Measurements from ENCODE around the gene EPHA4.

Gene EPHA4

GRCh38 chr2:221422516-221423209 lies 149.4 kb downstream of the EPHA4 start:
- FAIRE-seq (no peak), DNase-seq (ENCODE audit: extremely low spot score, insufficient read length, low read depth) (no peak)

- FAIRE-seq, result no peak
These were observed 151.9 kb downstream of the EPHA4 start for GRCh38 chr2:221420245-221420644.

GRCh38 chr2:221415789-221416188 lies 156.3 kb downstream of the EPHA4 start:
- DNase-seq (ENCODE audit: extremely low spot score, insufficient read length, low read depth), result no peak
- no peak for FAIRE-seq

More at GRCh38 chr2:221420245-221420644, 151.9 kb downstream of the EPHA4 start:
- no peak for DNase-seq (ENCODE audit: extremely low spot score, insufficient read length, low read depth)

- DNase-seq (ENCODE audit: extremely low spot score, insufficient read length, low read depth) (no peak), FAIRE-seq (no peak)
These were observed 159.1 kb downstream of the EPHA4 start for GRCh38 chr2:221412978-221413377.

- FAIRE-seq, result no peak
- DNase-seq (ENCODE audit: extremely low spot score, insufficient read length, low read depth), result no peak
These were observed 161.6 kb downstream of the EPHA4 start for GRCh38 chr2:221410487-221410886.

- DNase-seq (ENCODE audit: extremely low spot score, insufficient read length, low read depth) (no peak), FAIRE-seq (no peak)
These were observed 164.3 kb downstream of the EPHA4 start for GRCh38 chr2:221407765-221408164.

- FAIRE-seq, result no peak
- no peak for DNase-seq (ENCODE audit: extremely low spot score, insufficient read length, low read depth)
These were observed 166.6 kb downstream of the EPHA4 start for GRCh38 chr2:221405521-221405920.

DNA sequence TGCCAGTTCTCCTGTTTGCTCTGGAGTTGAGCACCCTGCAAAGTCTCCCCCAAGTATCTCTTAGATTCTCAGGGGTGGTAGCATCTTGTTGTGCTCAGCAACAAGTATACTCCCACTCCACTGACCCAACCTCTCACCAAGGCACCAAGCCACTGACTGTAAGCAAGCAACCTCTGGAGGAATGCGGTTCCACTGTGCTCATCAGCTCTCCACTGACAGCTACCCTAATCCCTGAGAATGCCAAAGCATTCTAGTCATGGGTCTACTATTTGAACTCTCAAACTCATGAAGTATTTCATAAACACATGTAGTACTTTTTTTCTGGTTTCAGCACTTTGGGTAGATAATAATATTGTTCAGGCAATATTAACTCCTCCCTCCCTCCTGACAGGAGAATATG lies 170.0 kb downstream of the EPHA4 start:
- no peak for FAIRE-seq
- no peak for DNase-seq (ENCODE audit: extremely low spot score, insufficient read length, low read depth)

GRCh38 chr2:221400411-221400810 lies 171.7 kb downstream of the EPHA4 start:
- no peak for DNase-seq (ENCODE audit: extremely low spot score, insufficient read length, low read depth)
- FAIRE-seq, result no peak

- no peak for FAIRE-seq
These were observed 172.9 kb downstream of the EPHA4 start for GRCh38 chr2:221399183-221399582.

GRCh38 chr2:221397187-221397586 lies 174.9 kb downstream of the EPHA4 start:
- DNase-seq (ENCODE audit: extremely low spot score, insufficient read length, low read depth) (no peak), FAIRE-seq (no peak)

More at GRCh38 chr2:221399183-221399582, 172.9 kb downstream of the EPHA4 start:
- DNase-seq (ENCODE audit: extremely low spot score, insufficient read length, low read depth), result no peak

DNA sequence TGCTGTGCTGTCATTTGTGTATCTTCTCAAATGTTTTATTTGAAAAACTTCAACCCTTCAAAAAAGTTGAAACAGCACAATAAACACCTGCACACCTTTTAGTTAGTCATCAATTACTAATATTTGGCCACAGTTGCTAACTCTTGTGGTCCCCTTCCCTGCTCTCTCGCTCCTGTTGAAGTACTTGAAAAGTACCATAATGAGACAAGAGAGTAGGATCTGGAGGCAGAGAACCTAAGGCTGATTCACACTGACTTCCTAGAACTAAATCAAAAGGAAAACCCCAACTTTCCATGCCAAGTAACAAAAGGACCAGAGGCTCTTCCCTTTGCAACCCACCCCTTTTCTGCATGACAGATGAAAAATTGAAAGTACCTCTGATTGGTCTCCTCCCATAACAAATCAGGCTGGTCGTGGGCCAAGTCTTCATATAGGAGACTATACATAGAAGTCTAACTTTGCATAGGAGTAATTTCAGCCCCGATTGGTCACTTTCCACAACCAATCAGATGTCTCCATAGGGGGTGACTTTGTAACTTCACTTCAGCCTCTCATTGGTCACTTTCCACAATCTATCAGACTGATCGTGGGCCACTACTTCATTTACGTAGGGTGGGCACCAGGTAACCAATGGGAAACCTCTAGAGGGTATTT lies 179.7 kb downstream of the EPHA4 start:
- no peak for FAIRE-seq
- no peak for DNase-seq (ENCODE audit: extremely low spot score, insufficient read length, low read depth)

- no peak for FAIRE-seq
- DNase-seq (ENCODE audit: extremely low spot score, insufficient read length, low read depth), result no peak
These were observed 181.2 kb downstream of the EPHA4 start for GRCh38 chr2:221390878-221391277.

- DNase-seq (ENCODE audit: extremely low spot score, insufficient read length, low read depth) (no peak), FAIRE-seq (no peak)
These were observed 182.2 kb downstream of the EPHA4 start for GRCh38 chr2:221389904-221390303.

DNA sequence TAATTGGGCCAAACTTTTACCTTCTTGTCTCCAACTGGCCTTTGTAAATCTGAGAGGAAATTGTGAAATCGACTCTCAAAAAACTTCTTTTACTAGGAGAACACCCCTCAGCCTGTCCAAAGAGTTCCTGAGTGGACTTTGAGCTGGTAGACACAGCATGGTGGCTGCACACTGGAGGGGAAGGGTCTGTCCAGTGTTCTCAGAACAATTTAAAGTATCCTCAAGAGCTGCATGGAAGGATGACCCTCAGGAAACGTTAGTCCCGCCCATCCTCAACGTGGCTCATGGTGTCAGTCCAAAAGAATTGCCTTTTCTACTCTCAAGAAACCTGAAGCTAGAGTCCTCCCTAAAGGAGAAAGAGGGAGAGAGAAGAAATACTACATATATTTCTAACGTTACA lies 182.7 kb downstream of the EPHA4 start:
- no peak for DNase-seq (ENCODE audit: extremely low spot score, insufficient read length, low read depth)
- FAIRE-seq, result no peak

DNA sequence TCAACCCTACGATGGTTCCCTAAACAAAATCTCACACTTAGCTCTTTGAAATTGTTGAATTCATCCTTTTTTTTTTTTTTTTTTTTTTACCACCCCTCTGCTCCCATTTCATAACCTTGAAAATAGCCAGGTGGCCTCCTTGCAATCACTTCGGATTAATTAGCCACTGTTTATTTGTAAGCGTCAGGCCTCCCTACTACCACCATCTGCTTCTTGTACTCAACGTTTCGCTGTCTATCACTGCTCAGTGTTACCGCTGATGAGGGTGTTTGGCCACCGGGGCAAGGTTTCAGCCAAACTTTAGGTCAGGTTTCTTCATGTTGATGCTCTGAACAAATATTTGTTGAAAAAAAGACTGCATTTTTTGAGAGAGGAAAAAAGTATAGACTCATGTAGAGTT lies 183.2 kb downstream of the EPHA4 start:
- FAIRE-seq (no peak), DNase-seq (ENCODE audit: extremely low spot score, insufficient read length, low read depth) (no peak)

DNA sequence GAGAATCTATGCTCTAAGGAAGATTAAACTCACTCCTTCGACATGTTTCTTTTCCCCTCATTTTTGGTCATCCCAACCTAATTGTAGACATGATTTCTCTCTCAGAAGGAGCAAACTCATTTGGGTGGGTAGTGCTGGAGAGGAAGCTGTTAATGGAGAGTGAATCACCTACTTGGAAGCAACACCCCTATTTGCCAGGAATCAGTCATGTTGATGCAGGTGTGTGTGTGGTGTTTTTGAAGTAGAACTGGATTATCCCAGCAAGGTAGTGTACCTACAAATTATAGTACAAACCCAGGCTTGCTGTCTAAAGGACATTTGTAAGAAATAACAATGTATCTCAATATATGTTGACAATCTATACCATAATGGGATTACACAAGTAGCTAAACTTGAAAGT lies 186.4 kb downstream of the EPHA4 start:
- no peak for DNase-seq (ENCODE audit: extremely low spot score, insufficient read length, low read depth)
- no peak for FAIRE-seq

- no peak for FAIRE-seq
- DNase-seq (ENCODE audit: extremely low spot score, insufficient read length, low read depth), result no peak
These were observed 190.1 kb downstream of the EPHA4 start for GRCh38 chr2:221381928-221382488.

DNA sequence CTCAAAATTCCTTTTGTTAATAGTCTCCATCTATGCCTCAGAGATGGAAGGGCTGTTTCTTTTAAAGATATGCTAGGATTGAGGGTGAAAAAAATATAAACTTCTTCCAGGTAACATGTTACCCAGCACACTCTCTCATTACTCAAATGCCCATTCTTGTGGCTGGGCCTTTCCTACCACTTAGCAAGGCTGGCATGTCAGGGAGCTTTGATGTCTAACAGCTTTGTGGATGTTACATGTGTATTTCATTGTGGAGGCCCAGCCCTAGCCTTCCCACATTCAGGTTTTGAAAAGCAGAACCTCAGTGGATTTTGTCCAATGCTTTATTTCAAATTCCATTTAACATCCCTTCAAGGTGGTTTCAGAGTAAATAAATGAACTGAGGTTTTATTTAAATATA lies 191.4 kb downstream of the EPHA4 start:
- FAIRE-seq (no peak), DNase-seq (ENCODE audit: extremely low spot score, insufficient read length, low read depth) (no peak)

DNA sequence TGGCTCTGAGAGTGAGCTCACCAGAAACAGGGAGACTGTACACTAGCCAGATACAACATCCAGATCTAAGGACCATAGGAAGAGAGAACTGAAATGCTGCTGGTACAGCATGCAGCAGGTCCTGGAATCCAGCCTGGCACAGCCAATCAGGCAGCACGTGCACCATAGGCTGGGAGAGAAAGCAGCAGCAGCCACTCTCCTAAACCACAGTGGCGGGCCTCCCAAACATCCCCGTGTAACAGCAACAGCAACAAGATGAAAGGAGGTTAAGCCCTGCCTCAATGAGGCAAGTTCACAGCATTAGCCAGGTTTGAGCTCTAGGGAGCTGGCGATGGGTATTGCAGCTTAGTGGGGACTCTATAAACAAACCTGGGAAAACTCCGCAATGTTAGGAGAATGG lies 192.0 kb downstream of the EPHA4 start:
- no peak for DNase-seq (ENCODE audit: extremely low spot score, insufficient read length, low read depth)
- FAIRE-seq, result no peak

DNA sequence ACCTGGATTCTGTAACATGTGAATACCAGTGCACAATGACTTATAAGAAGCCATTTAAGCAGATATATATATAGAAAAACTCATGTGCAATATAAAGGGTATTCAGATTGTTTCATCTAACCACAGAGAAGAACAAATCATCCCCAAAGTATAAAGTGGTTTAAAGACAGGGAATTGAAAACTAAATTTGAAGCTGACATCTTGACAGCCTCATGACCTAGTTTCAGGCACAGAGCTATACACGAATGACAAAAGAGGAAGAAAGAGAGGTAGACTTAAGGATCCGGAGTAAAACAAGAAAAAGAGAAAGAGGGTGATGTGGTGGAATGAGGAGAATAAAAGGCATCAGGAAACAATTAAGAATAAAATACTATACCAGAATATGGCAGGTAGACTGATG lies 194.5 kb downstream of the EPHA4 start:
- FAIRE-seq, result no peak
- DNase-seq (ENCODE audit: extremely low spot score, insufficient read length, low read depth), result no peak

DNA sequence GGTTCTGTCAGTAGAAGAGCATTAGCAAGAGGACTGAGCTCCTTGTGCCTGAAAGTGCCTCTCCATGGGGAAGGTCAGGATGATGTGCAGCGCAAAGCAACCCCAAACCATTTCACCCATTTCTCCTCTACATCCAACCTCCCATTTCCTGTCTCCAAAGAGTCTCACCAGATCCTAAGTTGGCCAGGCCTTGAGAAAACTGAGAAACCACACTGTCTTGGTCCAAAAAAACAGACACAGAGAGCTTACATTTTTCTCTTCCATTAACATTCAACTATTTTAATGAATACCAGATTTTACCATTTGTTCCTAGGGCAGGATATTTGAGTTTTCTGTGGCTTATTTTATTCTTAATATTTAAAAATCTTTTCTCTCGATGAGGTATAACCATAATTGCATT lies 195.0 kb downstream of the EPHA4 start:
- FAIRE-seq, result no peak
- DNase-seq (ENCODE audit: extremely low spot score, insufficient read length, low read depth), result no peak
